KMS-11 (cell line): ENCODE data around the gene PDPN.

ENCODE experiments used
- H2AFZ ChIP-seq: fragments of 200-600 bp; sonication (generic); 2 replicates; pipeline ENCODE4 v1.6.1; 2016; ENCODE audit warnings: antibody characterized with exemption, mixed run types, low read depth
- H3K27ac ChIP-seq: fragments of 200-600 bp; sonication (generic); 2 replicates; pipeline ENCODE4 v1.6.1; 2016; ENCODE audit warnings: mild to moderate bottlenecking, mixed run types
- H3K27me3 ChIP-seq: fragments of 200-600 bp; sonication (generic); 2 replicates; pipeline ENCODE4 v1.6.1; 2017; ENCODE audit warnings: mild to moderate bottlenecking, low read depth, mixed run types, moderate library complexity; ENCODE audit not compliant: insufficient read depth
- H3K36me3 ChIP-seq: fragments of 200-600 bp; sonication (generic); 2 replicates; pipeline ENCODE4 v1.6.1; 2017; ENCODE audit warnings: mild to moderate bottlenecking, mixed run types; ENCODE audit not compliant: insufficient read depth
- H3K4me1 ChIP-seq: fragments of 200-600 bp; sonication (generic); 2 replicates; pipeline ENCODE4 v1.6.1; 2016; ENCODE audit warnings: mild to moderate bottlenecking, low read depth, mixed run types; ENCODE audit not compliant: poor library complexity, severe bottlenecking
- H3K4me2 ChIP-seq: fragments of 200-600 bp; sonication (generic); 2 replicates; pipeline ENCODE4 v1.7.0; 2016; ENCODE audit warnings: mild to moderate bottlenecking, mixed run types
- H3K4me3 ChIP-seq: fragments of 200-600 bp; sonication (generic); IDR thresholded peaks from 2 replicates; pipeline ENCODE4 v1.6.1; 2017; ENCODE audit warnings: low read depth, low read length, mixed read lengths; ENCODE audit not compliant: insufficient read depth
- H3K79me2 ChIP-seq: fragments of 200-600 bp; sonication (generic); 2 replicates; pipeline ENCODE4 v1.6.1; 2016; ENCODE audit warnings: low read depth, mixed run types; ENCODE audit not compliant: insufficient read depth
- H3K9ac ChIP-seq: fragments of 200-600 bp; sonication (generic); 2 replicates; pipeline ENCODE4 v1.6.1; 2016; ENCODE audit warnings: mild to moderate bottlenecking, mixed run types
- H4K20me1 ChIP-seq: fragments of 200-600 bp; sonication (generic); 2 replicates; pipeline ENCODE4 v1.6.1; 2016; ENCODE audit warnings: mild to moderate bottlenecking, mixed run types; ENCODE audit not compliant: insufficient read depth
- TF ChIP-seq, protein P1 (sequence below): fragments of 200-600 bp; sonication (generic); conservative IDR thresholded peaks from 2 replicates; pipeline ENCODE4 v1.6.1; 2017; ENCODE audit warnings: low read depth, mild to moderate bottlenecking, antibody characterized with exemption, low read length, moderate library complexity, mixed read lengths

PDPN gene

DNA sequence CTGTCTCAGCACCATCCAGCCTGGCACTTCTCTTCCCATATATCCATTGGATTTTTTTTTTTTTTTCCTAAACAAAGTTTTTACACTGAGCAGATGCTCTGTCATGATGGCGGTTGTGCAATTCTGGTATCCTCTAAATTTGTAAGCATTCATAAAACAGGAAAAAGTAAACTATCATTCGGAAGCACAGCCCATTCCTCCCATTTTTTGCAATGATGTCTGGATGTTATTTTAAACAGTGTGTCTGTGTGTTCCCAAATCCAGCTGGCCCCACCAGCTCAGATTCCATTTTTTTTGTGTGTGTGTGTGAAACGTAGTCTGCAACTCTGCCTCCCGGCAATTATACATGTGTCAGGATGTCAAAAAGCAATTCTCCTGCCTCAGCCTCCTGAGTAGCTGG lies 33.5 kb downstream of the PDPN start:
- no peaks in the 10 kb centered on the region for H3K4me1 ChIP-seq
- TF ChIP-seq, protein P1, sequence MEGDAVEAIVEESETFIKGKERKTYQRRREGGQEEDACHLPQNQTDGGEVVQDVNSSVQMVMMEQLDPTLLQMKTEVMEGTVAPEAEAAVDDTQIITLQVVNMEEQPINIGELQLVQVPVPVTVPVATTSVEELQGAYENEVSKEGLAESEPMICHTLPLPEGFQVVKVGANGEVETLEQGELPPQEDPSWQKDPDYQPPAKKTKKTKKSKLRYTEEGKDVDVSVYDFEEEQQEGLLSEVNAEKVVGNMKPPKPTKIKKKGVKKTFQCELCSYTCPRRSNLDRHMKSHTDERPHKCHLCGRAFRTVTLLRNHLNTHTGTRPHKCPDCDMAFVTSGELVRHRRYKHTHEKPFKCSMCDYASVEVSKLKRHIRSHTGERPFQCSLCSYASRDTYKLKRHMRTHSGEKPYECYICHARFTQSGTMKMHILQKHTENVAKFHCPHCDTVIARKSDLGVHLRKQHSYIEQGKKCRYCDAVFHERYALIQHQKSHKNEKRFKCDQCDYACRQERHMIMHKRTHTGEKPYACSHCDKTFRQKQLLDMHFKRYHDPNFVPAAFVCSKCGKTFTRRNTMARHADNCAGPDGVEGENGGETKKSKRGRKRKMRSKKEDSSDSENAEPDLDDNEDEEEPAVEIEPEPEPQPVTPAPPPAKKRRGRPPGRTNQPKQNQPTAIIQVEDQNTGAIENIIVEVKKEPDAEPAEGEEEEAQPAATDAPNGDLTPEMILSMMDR, result no peak
- no peak overlapping the region for H2AFZ ChIP-seq
- no peak overlapping the region for H3K27ac ChIP-seq
- H3K4me2 ChIP-seq, result no peak overlapping the region
- no peaks in the 10 kb centered on the region for H3K36me3 ChIP-seq
- H3K9ac ChIP-seq, result no peak overlapping the region
- no peaks in the 10 kb centered on the region for H3K79me2 ChIP-seq
- H3K4me3 ChIP-seq, result no peak overlapping the region
- peaks cover 4% of the 10 kb centered on the region; the same call in 1 of the 2 replicates for H3K27me3 ChIP-seq
- no peaks in the 10 kb centered on the region for H4K20me1 ChIP-seq

DNA sequence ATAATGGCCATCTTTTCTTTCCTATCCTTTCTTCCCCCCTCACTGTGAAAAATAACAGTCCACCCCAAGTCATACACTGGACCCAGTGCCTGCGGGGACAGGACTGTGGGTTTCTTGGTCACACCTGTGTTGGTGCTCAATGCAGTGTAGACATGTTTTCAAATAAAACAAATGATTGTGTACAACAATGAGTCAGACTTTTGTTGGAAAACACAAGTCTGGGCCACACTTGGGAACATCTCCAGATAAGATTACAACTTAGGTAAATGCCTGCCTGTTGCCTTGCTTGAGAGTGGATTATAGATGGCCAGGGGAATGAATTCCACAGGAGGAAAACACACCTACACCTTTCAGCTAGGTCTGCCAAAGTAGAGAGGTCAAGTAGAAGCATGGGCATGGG lies 34.1 kb downstream of the PDPN start:
- H3K4me1 ChIP-seq, result no peaks in the 10 kb centered on the region
- TF ChIP-seq, protein P1, result no peak
- H3K9ac ChIP-seq, result no peak overlapping the region
- H2AFZ ChIP-seq, result no peak overlapping the region
- no peak overlapping the region for H3K4me2 ChIP-seq
- H3K27ac ChIP-seq, result no peak overlapping the region
- H3K79me2 ChIP-seq, result no peaks in the 10 kb centered on the region
- H3K36me3 ChIP-seq, result no peaks in the 10 kb centered on the region
- H3K27me3 ChIP-seq, result peaks cover 4% of the 10 kb centered on the region; the same call in 1 of the 2 replicates
- H3K4me3 ChIP-seq, result no peak overlapping the region
- no peaks in the 10 kb centered on the region for H4K20me1 ChIP-seq

- TF ChIP-seq, protein P1, result no peak
- H4K20me1 ChIP-seq, result no peaks in the 10 kb centered on the region
- H3K9ac ChIP-seq, result no peak overlapping the region
- peaks cover 4% of the 10 kb centered on the region; the same call in 1 of the 2 replicates for H3K27me3 ChIP-seq
- H3K79me2 ChIP-seq, result no peaks in the 10 kb centered on the region
- no peak overlapping the region for H3K4me2 ChIP-seq
- no peak overlapping the region for H3K27ac ChIP-seq
- H3K36me3 ChIP-seq, result no peaks in the 10 kb centered on the region
- H3K4me3 ChIP-seq, result no peak overlapping the region
- no peak overlapping the region for H2AFZ ChIP-seq
- H3K4me1 ChIP-seq, result no peaks in the 10 kb centered on the region
Measured at GRCh38 chr1:13618483-13618882, 34.9 kb downstream of the PDPN start.

GRCh38 chr1:13619909-13620308 lies 36.3 kb downstream of the PDPN start:
- Histone ChIP-seq H3K9ac (no peak overlapping the region), H3K4me2 (no peak overlapping the region), H3K4me1 (no peaks in the 10 kb centered on the region), H3K79me2 (no peaks in the 10 kb centered on the region), H3K27me3 (peaks cover 4% of the 10 kb centered on the region; the same call in 1 of the 2 replicates), H3K27ac (no peak overlapping the region), H3K4me3 (no peak overlapping the region), H3K36me3 (no peaks in the 10 kb centered on the region), H2AFZ (no peak overlapping the region), H4K20me1 (no peaks in the 10 kb centered on the region)
- TF ChIP-seq, protein P1, result no peak
